ENCODE results near the gene SLC8A2.

DNA sequence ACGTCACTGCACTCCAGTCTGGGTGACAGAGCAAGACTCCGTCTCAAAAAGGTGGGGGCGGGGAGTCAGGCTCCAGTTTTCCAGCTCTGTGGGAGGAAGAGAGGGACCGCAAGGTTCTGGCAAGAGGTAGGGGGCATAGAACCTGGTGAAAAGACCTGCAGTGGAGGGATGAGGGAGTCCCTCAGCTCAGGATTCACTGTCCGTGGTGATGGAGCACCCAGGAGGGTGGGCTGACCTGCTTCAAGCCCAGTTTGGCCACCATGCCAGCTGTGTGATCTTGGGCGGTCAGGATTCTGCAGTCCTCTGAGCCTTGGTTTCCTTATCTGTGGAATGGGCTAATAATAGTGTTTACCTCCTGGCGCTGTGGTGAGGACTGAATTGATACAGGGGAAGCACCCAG is 21.2 kb downstream of the SLC8A2 start:
- TF ChIP-seq, protein P1, sequence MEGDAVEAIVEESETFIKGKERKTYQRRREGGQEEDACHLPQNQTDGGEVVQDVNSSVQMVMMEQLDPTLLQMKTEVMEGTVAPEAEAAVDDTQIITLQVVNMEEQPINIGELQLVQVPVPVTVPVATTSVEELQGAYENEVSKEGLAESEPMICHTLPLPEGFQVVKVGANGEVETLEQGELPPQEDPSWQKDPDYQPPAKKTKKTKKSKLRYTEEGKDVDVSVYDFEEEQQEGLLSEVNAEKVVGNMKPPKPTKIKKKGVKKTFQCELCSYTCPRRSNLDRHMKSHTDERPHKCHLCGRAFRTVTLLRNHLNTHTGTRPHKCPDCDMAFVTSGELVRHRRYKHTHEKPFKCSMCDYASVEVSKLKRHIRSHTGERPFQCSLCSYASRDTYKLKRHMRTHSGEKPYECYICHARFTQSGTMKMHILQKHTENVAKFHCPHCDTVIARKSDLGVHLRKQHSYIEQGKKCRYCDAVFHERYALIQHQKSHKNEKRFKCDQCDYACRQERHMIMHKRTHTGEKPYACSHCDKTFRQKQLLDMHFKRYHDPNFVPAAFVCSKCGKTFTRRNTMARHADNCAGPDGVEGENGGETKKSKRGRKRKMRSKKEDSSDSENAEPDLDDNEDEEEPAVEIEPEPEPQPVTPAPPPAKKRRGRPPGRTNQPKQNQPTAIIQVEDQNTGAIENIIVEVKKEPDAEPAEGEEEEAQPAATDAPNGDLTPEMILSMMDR (IDR thresholded peaks at IDR 0.05) = no peak
- no peak for TF ChIP-seq POLR2A (IDR thresholded peaks at IDR 0.05)
- no peak for TF ChIP-seq EP300 (IDR thresholded peaks at IDR 0.05)

All from ovary (tissue), 3 donors.